OCI-LY7 (cell line): ENCODE measurements around the gene RPL13.

Experiments used
- EZH2phosphoT487 ChIP-seq: fragments of 200-600 bp; sonication (generic); IDR thresholded peaks from 2 replicates; pipeline ENCODE4 v1.6.1; 2018; ENCODE audit warnings: low read depth, borderline replicate concordance, mild to moderate bottlenecking, mixed run types, antibody characterized with exemption, low read length, moderate library complexity, mixed read lengths
- TF ChIP-seq, protein P1 (sequence below): fragments of 200-600 bp; sonication (generic); conservative IDR thresholded peaks from 2 replicates; pipeline ENCODE4 v1.5.1; 2014; ENCODE audit warnings: mild to moderate bottlenecking, antibody characterized with exemption, low read length, moderate library complexity, mixed read lengths

DNA sequence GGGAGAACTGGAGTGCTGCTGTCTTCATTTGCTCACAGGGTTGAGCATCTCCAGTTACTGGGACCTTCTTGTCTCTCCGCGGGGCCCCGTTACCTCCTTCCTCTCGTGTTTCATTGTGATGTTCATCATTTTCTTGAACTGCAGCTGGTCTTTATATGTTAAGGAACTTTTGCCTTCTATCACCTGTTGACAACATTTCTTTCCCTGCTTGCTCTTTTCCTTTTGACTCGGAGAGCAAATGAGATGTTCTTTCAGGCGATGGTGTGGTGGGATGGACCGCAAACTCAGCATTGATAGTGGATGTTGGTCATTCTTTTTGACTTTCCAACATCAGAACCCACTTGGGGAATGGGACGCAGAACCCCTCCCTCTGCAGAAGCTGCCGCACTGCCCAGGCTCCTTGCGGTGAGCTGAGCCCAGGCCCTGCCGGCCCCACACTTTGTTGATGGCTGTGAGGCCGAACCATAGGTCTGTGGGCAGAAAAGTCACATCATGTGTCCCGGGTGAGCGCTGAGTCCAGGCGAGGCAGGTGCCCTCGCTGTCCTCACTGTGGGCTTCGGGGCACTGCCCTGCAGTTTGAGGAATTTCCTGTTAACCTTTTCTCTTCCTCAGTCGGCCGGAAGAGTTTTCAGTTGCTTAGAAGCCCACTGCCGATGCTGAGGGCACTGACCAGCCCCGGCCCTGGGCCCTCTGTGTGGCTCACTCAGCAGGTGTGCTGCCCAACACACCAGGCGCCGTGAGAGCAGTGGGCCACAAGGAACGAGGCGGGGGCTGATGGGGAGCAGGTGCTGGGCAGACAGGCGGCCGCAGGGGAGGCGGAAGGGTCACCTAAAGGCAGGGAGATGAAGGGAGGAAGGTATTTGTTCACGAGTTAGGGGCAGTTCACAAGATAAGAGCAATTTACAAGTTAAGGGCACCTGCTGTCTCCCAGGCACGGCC, 7.4 kb downstream of the RPL13 start:
- TF ChIP-seq, protein P1, sequence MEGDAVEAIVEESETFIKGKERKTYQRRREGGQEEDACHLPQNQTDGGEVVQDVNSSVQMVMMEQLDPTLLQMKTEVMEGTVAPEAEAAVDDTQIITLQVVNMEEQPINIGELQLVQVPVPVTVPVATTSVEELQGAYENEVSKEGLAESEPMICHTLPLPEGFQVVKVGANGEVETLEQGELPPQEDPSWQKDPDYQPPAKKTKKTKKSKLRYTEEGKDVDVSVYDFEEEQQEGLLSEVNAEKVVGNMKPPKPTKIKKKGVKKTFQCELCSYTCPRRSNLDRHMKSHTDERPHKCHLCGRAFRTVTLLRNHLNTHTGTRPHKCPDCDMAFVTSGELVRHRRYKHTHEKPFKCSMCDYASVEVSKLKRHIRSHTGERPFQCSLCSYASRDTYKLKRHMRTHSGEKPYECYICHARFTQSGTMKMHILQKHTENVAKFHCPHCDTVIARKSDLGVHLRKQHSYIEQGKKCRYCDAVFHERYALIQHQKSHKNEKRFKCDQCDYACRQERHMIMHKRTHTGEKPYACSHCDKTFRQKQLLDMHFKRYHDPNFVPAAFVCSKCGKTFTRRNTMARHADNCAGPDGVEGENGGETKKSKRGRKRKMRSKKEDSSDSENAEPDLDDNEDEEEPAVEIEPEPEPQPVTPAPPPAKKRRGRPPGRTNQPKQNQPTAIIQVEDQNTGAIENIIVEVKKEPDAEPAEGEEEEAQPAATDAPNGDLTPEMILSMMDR, result no peak
- TF ChIP-seq EZH2phosphoT487, result no peak
